HG02759 (cell line): ENCODE measurements around the gene SLC7A4.
A peak's percentile ranks its signal among the peaks of the same experiment; 100 is the strongest.
"Not testable (repeated sequence)": the region's sequence is repeated elsewhere in the genome, so short reads cannot be mapped to it uniquely, and the experiment has no call there.

Experiments
- ATAC-seq: cut with Tn5 transposase; IDR thresholded peaks from one replicate; pipeline ENCODE4 v1.9.1; 2021; ENCODE audit warnings: mild to moderate bottlenecking, moderate library complexity; ENCODE audit not compliant: unreplicated experiment

The SLC7A4 gene

GRCh38 chr22:21064917-21065864, 32.8 kb upstream of the SLC7A4 start:
- ATAC-seq: no peak

GRCh38 chr22:21064425-21064824, 32.1 kb upstream of the SLC7A4 start:
- ATAC-seq: not testable (repeated sequence)

GRCh38 chr22:21061660-21062321, 29.4 kb upstream of the SLC7A4 start:
- ATAC-seq: not testable (repeated sequence)

- not testable (repeated sequence) for ATAC-seq
Measured at GRCh38 chr22:21060363-21060762, 28.0 kb upstream of the SLC7A4 start.

GRCh38 chr22:21055880-21056319, 23.5 kb upstream of the SLC7A4 start:
- no peak for ATAC-seq

GRCh38 chr22:21055564-21055834, 23.1 kb upstream of the SLC7A4 start:
- no peak for ATAC-seq

- ATAC-seq: no peak
Measured at GRCh38 chr22:21054714-21055563, 22.6 kb upstream of the SLC7A4 start.

- ATAC-seq: no peak
Measured at GRCh38 chr22:21054046-21054713, 21.8 kb upstream of the SLC7A4 start.

GRCh38 chr22:21052715-21053459, 20.5 kb upstream of the SLC7A4 start:
- ATAC-seq: no peak

- no peak for ATAC-seq
Measured at GRCh38 chr22:21051831-21052400, 19.6 kb upstream of the SLC7A4 start.

- no peak for ATAC-seq
Measured at GRCh38 chr22:21051145-21051830, 18.9 kb upstream of the SLC7A4 start.

- ATAC-seq: not testable (repeated sequence)
Measured at GRCh38 chr22:21048965-21049364, 16.6 kb upstream of the SLC7A4 start.

GRCh38 chr22:21048448-21048847, 16.1 kb upstream of the SLC7A4 start:
- not testable (repeated sequence) for ATAC-seq

GRCh38 chr22:21047730-21048129, 15.4 kb upstream of the SLC7A4 start:
- ATAC-seq: no peak

- ATAC-seq: no peak
Measured at GRCh38 chr22:21047035-21047661, 14.8 kb upstream of the SLC7A4 start.

GRCh38 chr22:21045585-21046294, 13.4 kb upstream of the SLC7A4 start, which contains the start of gene LRRC74B:
LRRC74B (plus strand) TSS chr22:21045946; CDS start chr22:21045987, 41 bp downstream.
- peak; percentile 98 for ATAC-seq

- no peak for ATAC-seq
Measured at GRCh38 chr22:21044931-21045584, 12.7 kb upstream of the SLC7A4 start.
